ENCODE results near the gene LIN28B.

LIN28B gene

DNA sequence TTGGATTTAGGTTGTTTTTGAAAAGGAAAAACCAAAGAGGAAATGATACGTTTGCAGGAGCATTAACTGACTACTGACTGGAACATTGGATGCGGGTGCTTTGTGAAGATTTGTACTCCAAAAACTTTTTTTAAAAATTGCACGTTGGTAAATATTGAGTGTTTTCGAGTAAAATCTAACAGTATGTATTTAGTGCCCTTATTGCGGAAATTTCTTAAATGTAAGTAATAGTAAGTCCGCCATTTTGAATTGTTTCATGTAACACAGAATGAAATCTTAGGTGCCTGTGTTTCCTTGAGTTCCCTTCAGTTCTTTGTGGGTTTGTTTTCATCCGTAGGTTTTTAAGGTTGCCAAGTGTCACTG lies 15.2 kb upstream of the LIN28B start:
- Histone ChIP-seq H3K27me3 (ENCODE audit: insufficient read depth, low read length, poor library complexity) (no peaks in the 10 kb centered on the region), H3K9ac (ENCODE audit: low read depth, low read length) (no peak overlapping the region), H3K27ac (ENCODE audit: low read length) (no peak overlapping the region), H2AFZ (ENCODE audit: low read depth, low read length) (no peak overlapping the region), H3K79me2 (ENCODE audit: insufficient read depth, low read length) (no peaks in the 10 kb centered on the region), H3K4me2 (ENCODE audit: insufficient read depth, low read length) (no peak overlapping the region), H4K20me1 (ENCODE audit: insufficient read depth, low read length) (no peaks in the 10 kb centered on the region), H3K4me3 (ENCODE audit: low read depth in 1 of 2, low read length in 2 of 2) (no peak overlapping the region), H3K4me1 (ENCODE audit: insufficient read depth, low read length) (no peaks in the 10 kb centered on the region), H3K36me3 (ENCODE audit: insufficient read depth, low read length) (no peaks in the 10 kb centered on the region), H3K9me3 (ENCODE audit: insufficient read depth, low read length, severe bottlenecking) (peaks cover 5% of the 10 kb centered on the region)
- TF ChIP-seq, protein P1, sequence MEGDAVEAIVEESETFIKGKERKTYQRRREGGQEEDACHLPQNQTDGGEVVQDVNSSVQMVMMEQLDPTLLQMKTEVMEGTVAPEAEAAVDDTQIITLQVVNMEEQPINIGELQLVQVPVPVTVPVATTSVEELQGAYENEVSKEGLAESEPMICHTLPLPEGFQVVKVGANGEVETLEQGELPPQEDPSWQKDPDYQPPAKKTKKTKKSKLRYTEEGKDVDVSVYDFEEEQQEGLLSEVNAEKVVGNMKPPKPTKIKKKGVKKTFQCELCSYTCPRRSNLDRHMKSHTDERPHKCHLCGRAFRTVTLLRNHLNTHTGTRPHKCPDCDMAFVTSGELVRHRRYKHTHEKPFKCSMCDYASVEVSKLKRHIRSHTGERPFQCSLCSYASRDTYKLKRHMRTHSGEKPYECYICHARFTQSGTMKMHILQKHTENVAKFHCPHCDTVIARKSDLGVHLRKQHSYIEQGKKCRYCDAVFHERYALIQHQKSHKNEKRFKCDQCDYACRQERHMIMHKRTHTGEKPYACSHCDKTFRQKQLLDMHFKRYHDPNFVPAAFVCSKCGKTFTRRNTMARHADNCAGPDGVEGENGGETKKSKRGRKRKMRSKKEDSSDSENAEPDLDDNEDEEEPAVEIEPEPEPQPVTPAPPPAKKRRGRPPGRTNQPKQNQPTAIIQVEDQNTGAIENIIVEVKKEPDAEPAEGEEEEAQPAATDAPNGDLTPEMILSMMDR (IDR thresholded peaks at IDR 0.05; ENCODE audit: borderline replicate concordance, extremely low read depth, low read length, poor library complexity, severe bottlenecking), result no peak
- ATAC-seq (ENCODE audit: insufficient read depth, low read depth), result no peak
- DNase-seq, result no peak

DNA sequence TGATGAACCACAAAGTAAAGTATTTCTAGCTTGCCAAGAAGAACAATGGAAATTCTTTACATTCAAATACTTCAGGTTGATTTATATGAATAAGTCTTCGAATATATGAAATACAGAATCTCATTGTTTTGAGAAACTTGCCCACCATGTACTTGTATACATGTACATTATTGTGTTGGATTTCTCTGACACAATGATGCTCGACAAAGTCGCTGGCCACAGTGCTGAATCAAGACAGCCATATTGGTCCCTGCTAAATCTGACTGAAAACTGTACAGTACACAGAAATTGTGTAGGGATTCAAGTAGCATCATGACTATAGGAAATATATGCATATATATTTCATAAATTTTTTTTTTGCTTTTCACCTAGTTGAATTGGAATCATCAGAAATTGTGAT lies 13.1 kb upstream of the LIN28B start:
- DNase-seq (peak; percentile 62), ATAC-seq (ENCODE audit: insufficient read depth, low read depth) (peak; percentile 83)
- Histone ChIP-seq H4K20me1 (ENCODE audit: insufficient read depth, low read length) (no peaks in the 10 kb centered on the region), H3K27me3 (ENCODE audit: insufficient read depth, low read length, poor library complexity) (no peaks in the 10 kb centered on the region), H3K27ac (ENCODE audit: low read length) (no peak overlapping the region), H3K4me1 (ENCODE audit: insufficient read depth, low read length) (no peaks in the 10 kb centered on the region), H3K9ac (ENCODE audit: low read depth, low read length) (no peak overlapping the region), H2AFZ (ENCODE audit: low read depth, low read length) (no peak overlapping the region), H3K79me2 (ENCODE audit: insufficient read depth, low read length) (no peaks in the 10 kb centered on the region), H3K4me2 (ENCODE audit: insufficient read depth, low read length) (no peak overlapping the region), H3K4me3 (ENCODE audit: low read depth in 1 of 2, low read length in 2 of 2) (no peak overlapping the region), H3K9me3 (ENCODE audit: insufficient read depth, low read length, severe bottlenecking) (peaks cover 5% of the 10 kb centered on the region), H3K36me3 (ENCODE audit: insufficient read depth, low read length) (no peaks in the 10 kb centered on the region)
- no peak for TF ChIP-seq EZH2 (IDR thresholded peaks at IDR 0.05; ENCODE audit: borderline replicate concordance, low read depth, low read length, severe bottlenecking)
- TF ChIP-seq, protein P1 (IDR thresholded peaks at IDR 0.05; ENCODE audit: borderline replicate concordance, extremely low read depth, low read length, poor library complexity, severe bottlenecking), result no peak

DNA sequence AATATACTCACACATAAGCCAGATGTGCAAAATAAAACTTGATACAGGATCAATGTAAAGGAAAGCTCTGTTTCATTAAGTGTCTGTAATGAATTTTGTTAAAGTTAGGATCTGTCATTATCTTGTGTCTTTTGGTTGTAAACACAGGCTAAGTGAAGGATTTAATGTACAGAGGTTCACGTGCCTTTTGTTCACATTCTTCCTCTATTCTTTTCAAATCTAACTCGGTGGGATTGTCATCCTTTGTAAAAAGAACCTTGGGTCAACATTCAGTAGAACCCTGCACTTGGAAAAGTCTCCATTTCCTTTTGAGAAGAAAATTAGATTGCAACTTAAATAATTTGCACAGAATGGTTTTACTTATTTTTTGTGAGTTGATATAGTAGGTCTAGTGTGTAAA lies 7.7 kb upstream of the LIN28B start:
- Histone ChIP-seq H2AFZ (ENCODE audit: low read depth, low read length) (peak overlapping the region; percentile 45), H3K4me2 (ENCODE audit: insufficient read depth, low read length) (no peak overlapping the region), H3K9ac (ENCODE audit: low read depth, low read length) (no peak overlapping the region), H3K4me3 (ENCODE audit: low read depth in 1 of 2, low read length in 2 of 2) (no peak overlapping the region), H3K9me3 (ENCODE audit: insufficient read depth, low read length, severe bottlenecking) (peaks cover 3% of the 10 kb centered on the region), H3K36me3 (ENCODE audit: insufficient read depth, low read length) (no peaks in the 10 kb centered on the region), H4K20me1 (ENCODE audit: insufficient read depth, low read length) (no peaks in the 10 kb centered on the region), H3K4me1 (ENCODE audit: insufficient read depth, low read length) (peaks cover 23% of the 10 kb centered on the region), H3K27me3 (ENCODE audit: insufficient read depth, low read length, poor library complexity) (no peaks in the 10 kb centered on the region), H3K27ac (ENCODE audit: low read length) (no peak overlapping the region), H3K79me2 (ENCODE audit: insufficient read depth, low read length) (no peaks in the 10 kb centered on the region)
- DNase-seq, result no peak
- ATAC-seq (ENCODE audit: insufficient read depth, low read depth), result no peak
- TF ChIP-seq, protein P1 (IDR thresholded peaks at IDR 0.05; ENCODE audit: borderline replicate concordance, extremely low read depth, low read length, poor library complexity, severe bottlenecking), result no peak
- TF ChIP-seq EZH2 (IDR thresholded peaks at IDR 0.05; ENCODE audit: borderline replicate concordance, low read depth, low read length, severe bottlenecking), result no peak

DNA sequence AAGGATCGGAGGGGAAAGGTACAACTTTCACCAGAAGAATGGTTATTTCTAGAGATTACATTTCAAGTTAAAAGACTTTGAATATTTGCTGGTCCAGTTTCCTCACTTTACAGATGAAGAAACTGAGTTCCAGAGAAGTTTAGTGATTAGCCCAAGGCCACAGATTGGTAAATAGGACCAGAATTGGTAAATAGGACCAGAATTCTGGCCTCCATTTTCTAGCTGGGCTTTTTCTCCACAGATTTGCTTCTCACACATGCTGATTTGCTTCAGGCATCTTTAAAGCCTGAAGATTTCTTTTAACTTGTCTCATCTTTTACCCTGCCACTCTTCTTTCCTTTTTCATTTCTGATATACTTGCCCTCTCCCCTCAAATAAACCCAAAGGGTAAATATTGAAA lies 5.2 kb upstream of the LIN28B start:
- Histone ChIP-seq H3K79me2 (ENCODE audit: insufficient read depth, low read length) (no peaks in the 10 kb centered on the region), H3K4me3 (ENCODE audit: low read depth in 1 of 2, low read length in 2 of 2) (no peak overlapping the region), H4K20me1 (ENCODE audit: insufficient read depth, low read length) (no peaks in the 10 kb centered on the region), H3K27ac (ENCODE audit: low read length) (peak overlapping the region; percentile 66), H2AFZ (ENCODE audit: low read depth, low read length) (peak overlapping the region; percentile 77), H3K4me2 (ENCODE audit: insufficient read depth, low read length) (peak overlapping the region; percentile 46; the same call in 1 of the 2 replicates), H3K9ac (ENCODE audit: low read depth, low read length) (peak overlapping the region; percentile 33; the same call in 1 of the 2 replicates), H3K4me1 (ENCODE audit: insufficient read depth, low read length) (peaks cover 48% of the 10 kb centered on the region), H3K9me3 (ENCODE audit: insufficient read depth, low read length, severe bottlenecking) (peaks cover 3% of the 10 kb centered on the region), H3K27me3 (ENCODE audit: insufficient read depth, low read length, poor library complexity) (no peaks in the 10 kb centered on the region), H3K36me3 (ENCODE audit: insufficient read depth, low read length) (no peaks in the 10 kb centered on the region)
- TF ChIP-seq EZH2 (IDR thresholded peaks at IDR 0.05; ENCODE audit: borderline replicate concordance, low read depth, low read length, severe bottlenecking), result no peak
- TF ChIP-seq, protein P1 (IDR thresholded peaks at IDR 0.05; ENCODE audit: borderline replicate concordance, extremely low read depth, low read length, poor library complexity, severe bottlenecking), result no peak
- ATAC-seq (ENCODE audit: insufficient read depth, low read depth) (no peak), DNase-seq (no peak)

All from DND-41 (cell line).